ENCODE measurements around the gene CPXM1.

DNA sequence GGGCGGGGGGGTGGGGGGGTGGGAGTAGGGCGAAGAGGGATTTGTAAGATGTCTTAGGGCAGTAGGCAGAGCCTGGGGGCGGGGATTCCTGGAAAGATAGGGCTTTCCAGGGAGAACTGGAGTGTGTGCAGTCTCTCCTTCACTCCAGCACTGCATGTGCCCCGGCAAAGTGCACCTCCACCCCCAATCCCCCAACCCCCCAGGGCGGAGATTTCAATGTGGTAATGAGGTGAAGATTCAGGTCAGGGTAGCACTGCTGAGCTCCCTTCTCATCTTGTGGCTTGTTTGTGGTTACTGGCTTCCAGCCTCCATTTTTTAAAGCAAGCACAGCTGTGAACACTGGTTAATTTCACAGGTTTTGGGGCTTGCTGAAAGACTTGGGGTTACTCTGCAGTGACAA is 21.6 kb upstream of the CPXM1 start:
- TF ChIP-seq, protein P1, sequence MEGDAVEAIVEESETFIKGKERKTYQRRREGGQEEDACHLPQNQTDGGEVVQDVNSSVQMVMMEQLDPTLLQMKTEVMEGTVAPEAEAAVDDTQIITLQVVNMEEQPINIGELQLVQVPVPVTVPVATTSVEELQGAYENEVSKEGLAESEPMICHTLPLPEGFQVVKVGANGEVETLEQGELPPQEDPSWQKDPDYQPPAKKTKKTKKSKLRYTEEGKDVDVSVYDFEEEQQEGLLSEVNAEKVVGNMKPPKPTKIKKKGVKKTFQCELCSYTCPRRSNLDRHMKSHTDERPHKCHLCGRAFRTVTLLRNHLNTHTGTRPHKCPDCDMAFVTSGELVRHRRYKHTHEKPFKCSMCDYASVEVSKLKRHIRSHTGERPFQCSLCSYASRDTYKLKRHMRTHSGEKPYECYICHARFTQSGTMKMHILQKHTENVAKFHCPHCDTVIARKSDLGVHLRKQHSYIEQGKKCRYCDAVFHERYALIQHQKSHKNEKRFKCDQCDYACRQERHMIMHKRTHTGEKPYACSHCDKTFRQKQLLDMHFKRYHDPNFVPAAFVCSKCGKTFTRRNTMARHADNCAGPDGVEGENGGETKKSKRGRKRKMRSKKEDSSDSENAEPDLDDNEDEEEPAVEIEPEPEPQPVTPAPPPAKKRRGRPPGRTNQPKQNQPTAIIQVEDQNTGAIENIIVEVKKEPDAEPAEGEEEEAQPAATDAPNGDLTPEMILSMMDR (IDR thresholded peaks at IDR 0.05 in 8 of 11, conservative IDR thresholded peaks at IDR 0.05 in 3 of 11) = no peak
- TF ChIP-seq POLR2A (IDR thresholded peaks at IDR 0.05) = no peak

All from spleen (tissue), 7 donors.